Tibial artery (tissue), 4 donors: ENCODE data around the gene SDF4.

Experiments used
- DNase-seq, 2 donors: peaks; one replicate each; pipeline ENCODE4 v3.0.0-alpha.2; 2019
- H3K27ac ChIP-seq, 2 donors: fragments of 200-600 bp; sonication (generic) in 1 of 2; 1 replicate in 1 of 2; 2 replicates in 1 of 2; pipeline ENCODE4 v1.5.1; 2018 to 2019; ENCODE audit warnings: mild to moderate bottlenecking in 1 of 2
- H3K27me3 ChIP-seq, 2 donors: fragments of 200-600 bp; sonication (generic) in 1 of 2; one replicate each; pipeline versions ENCODE4 v1.5.1 to v1.6.0; 2016 to 2019
- H3K36me3 ChIP-seq, 3 donors: fragments of 200-600 bp; sonication (generic) in 2 of 3; one replicate each; pipeline ENCODE4 v1.5.1; 2016 to 2019; ENCODE audit warnings: mild to moderate bottlenecking in 2 of 3
- H3K4me1 ChIP-seq, 4 donors: fragments of 200-600 bp; sonication (generic) in 2 of 4; 1 replicate in 3 of 4; 2 replicates in 1 of 4; pipeline ENCODE4 v1.5.1; 2016 to 2019
- H3K4me3 ChIP-seq, 2 donors: fragments of 200-600 bp; sonication (generic) in 1 of 2; 1 replicate in 1 of 2; 2 replicates in 1 of 2; pipeline ENCODE4 v1.5.1; 2018 to 2019; ENCODE audit warnings: mild to moderate bottlenecking in 2 of 2
- H3K9me3 ChIP-seq, 3 donors: fragments of 200-600 bp; sonication (generic) in 1 of 3; one replicate each; pipeline ENCODE4 v1.5.1; 2016 to 2019
- intact Hi-C: fragments of 100-400 bp; cut with DNase I; formaldehyde crosslinking; loops from one replicate; pipeline ENCODE4 v1.15.0; 2023; ENCODE audit warnings: low total_unique reads
- TF ChIP-seq, protein P1 (sequence below), 2 experiments: fragments of 200-600 bp in 1 of 2; fragments of 450-650 bp in 1 of 2; IDR thresholded peaks; one replicate each; pipeline ENCODE4 v1.5.1; 2017 to 2019; ENCODE audit warnings: antibody characterized with exemption in 2 of 2, mild to moderate bottlenecking in 1 of 2, moderate library complexity in 1 of 2

Gene SDF4

GRCh38 chr1:1182491-1183220, 49.1 kb downstream of the SDF4 start:
- Histone ChIP-seq H3K4me3 (no peak overlapping the region), H3K36me3 (no peaks in the 10 kb centered on the region), H3K9me3 (no peaks in the 10 kb centered on the region), H3K4me1 (no peaks in the 10 kb centered on the region), H3K27me3 (peaks cover 0 to 56% of the 10 kb centered on the region in 2 donors), H3K27ac (no peak overlapping the region)
- no peak for DNase-seq
- intact Hi-C loops, result loop anchor here (5.0 kb wide), 1 partner anchor 40 kb away; no protein-coding TSS in a partner anchor
- TF ChIP-seq, protein P1, sequence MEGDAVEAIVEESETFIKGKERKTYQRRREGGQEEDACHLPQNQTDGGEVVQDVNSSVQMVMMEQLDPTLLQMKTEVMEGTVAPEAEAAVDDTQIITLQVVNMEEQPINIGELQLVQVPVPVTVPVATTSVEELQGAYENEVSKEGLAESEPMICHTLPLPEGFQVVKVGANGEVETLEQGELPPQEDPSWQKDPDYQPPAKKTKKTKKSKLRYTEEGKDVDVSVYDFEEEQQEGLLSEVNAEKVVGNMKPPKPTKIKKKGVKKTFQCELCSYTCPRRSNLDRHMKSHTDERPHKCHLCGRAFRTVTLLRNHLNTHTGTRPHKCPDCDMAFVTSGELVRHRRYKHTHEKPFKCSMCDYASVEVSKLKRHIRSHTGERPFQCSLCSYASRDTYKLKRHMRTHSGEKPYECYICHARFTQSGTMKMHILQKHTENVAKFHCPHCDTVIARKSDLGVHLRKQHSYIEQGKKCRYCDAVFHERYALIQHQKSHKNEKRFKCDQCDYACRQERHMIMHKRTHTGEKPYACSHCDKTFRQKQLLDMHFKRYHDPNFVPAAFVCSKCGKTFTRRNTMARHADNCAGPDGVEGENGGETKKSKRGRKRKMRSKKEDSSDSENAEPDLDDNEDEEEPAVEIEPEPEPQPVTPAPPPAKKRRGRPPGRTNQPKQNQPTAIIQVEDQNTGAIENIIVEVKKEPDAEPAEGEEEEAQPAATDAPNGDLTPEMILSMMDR (IDR thresholded peaks at IDR 0.05), result no peak

- TF ChIP-seq, protein P1 (IDR thresholded peaks at IDR 0.05), result no peak
- Histone ChIP-seq H3K27me3 (peaks cover 0 to 63% of the 10 kb centered on the region in 2 donors), H3K36me3 (no peaks in the 10 kb centered on the region), H3K9me3 (no peaks in the 10 kb centered on the region), H3K4me1 (no peaks in the 10 kb centered on the region), H3K27ac (no peak overlapping the region), H3K4me3 (no peak overlapping the region)
- intact Hi-C loops, result loop anchor here (5.0 kb wide), 1 partner anchor 40 kb away; no protein-coding TSS in a partner anchor
- no peak for DNase-seq
Observed at GRCh38 chr1:1181938-1182410, 49.8 kb downstream of the SDF4 start.

DNA sequence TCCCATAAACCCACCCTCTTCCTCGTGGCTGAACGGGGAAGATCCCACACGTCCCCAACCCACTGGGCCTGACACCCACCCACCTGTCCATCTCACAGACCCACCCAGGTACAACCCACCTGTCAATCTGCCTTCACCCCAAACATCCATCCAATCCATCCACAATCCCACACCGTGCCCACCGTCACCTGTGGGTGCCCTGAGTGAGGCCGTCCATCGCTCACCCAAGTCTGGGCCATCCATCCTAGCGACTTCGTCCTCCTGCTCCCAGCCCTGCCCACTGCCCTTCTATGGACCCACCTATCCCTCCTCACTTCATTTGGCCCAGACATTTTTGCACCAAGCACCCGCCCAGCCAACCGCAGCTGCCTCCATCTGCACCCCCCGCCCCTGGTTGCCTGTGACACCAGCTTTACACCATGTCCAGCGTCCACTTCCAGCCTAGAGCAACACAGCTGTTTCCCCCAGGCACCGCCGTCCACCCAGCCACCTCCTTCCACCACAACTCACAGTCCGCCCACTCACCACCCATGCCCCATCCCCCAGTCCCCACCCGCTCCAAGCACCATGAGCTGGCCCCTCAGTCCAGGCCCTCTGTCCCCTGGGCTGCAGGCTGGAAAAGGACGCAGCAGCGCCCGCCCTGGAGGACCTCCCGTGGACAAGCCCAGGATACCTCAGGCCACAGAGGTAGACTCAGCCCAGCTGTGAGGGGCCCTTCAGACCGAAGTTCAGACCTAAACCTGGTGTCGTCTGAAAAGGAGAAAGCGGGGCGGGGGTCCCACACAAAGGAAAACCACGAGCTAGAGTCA, 50.5 kb downstream of the SDF4 start:
- H3K27me3 ChIP-seq, result peaks cover 0 to 69% of the 10 kb centered on the region in 2 donors

DNA sequence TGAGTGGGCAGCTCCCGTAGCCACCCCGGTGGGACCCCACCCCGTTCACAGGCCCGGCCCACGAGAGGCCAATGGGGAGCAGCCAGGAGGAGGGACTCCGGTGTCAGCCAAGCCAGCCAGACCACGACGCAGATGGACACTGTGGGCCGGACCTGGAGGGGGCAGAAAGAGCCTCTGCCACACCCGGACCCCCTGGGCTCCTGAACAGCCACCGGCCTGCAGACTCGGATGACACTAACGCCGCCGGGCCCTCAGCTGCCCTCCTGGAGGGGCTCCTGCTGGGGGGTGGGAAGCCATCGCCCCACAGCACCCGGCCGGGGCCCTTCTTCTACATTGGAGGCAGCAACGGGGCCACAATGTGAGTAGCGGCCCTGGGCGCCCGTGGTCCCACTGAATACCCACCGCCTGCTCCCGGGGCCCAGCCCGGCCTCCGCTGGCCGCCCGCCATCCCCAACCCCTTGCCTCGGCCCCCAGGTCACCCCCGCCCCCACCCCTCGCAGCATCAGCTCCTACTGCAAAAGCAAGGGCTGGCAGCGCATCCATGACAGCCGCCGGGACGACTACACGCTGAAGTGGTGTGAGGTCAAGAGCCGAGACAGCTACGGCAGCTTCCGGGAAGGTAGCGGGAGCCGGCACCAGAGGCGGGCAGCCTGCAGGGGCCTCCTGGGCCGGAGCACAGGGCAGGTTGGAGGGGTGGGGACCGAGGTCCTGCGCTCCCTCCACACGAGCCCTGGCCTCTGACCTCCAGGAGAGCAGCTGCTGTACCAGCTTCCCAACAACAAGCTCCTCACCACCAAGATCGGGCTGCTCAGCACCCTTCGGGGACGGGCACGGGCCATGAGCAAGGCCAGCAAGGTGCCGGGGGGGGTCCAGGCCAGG, 51.6 kb downstream of the SDF4 start:
- Histone ChIP-seq H3K27me3 (peaks cover 0 to 80% of the 10 kb centered on the region in 2 donors), H3K4me1 (peaks cover 0 to 4% (median 0%) of the 10 kb centered on the region in 4 donors), H3K9me3 (no peaks in the 10 kb centered on the region), H3K36me3 (no peaks in the 10 kb centered on the region), H3K27ac (no peak overlapping the region), H3K4me3 (no peak overlapping the region)
- intact Hi-C loops, result loop anchor here (5.0 kb wide), 1 partner anchor 38 kb away; no protein-coding TSS in a partner anchor
- TF ChIP-seq, protein P1 (IDR thresholded peaks at IDR 0.05), result no peak
- DNase-seq, result no peak

More for the DNA sequence above, 50.5 kb downstream of the SDF4 start:
- Histone ChIP-seq H3K4me3 (no peak overlapping the region), H3K27ac (no peak overlapping the region), H3K36me3 (no peaks in the 10 kb centered on the region), H3K4me1 (peaks cover 0 to 4% (median 0%) of the 10 kb centered on the region in 4 donors), H3K9me3 (no peaks in the 10 kb centered on the region)
- TF ChIP-seq, protein P1 (IDR thresholded peaks at IDR 0.05), result no peak
- intact Hi-C loops, result loop anchor here (5.0 kb wide), 1 partner anchor 39 kb away; no protein-coding TSS in a partner anchor
- no peak for DNase-seq
